ENCODE data around the gene WWOX. TPM values are rescaled to one million over a fixed set of nuclear protein-coding genes. Genes with fewer than 3 reads are reported as not detected.

The WWOX gene
- polyA plus RNA-seq, 1 donor from 2014 or later = 25.6 TPM

- no peak overlapping the region for H3K9ac ChIP-seq (ENCODE audit: low read length)
- H4K20me1 ChIP-seq (ENCODE audit: insufficient read depth) = no peaks in the 10 kb centered on the region
- TF ChIP-seq SMC3 (conservative IDR thresholded peaks at IDR 0.05; ENCODE audit: poor library complexity) (no peak), MXI1 (conservative IDR thresholded peaks at IDR 0.05; ENCODE audit: poor library complexity, severe bottlenecking) (no peak), TAF1 (IDR thresholded peaks at IDR 0.05; ENCODE audit: low read depth) (no peak), RAD21 (conservative IDR thresholded peaks at IDR 0.05) (no peak), EZH2 (IDR thresholded peaks at IDR 0.05; ENCODE audit: borderline replicate concordance, insufficient read depth, low read length, poor library complexity, severe bottlenecking) (no peak), POLR2AphosphoS5 (IDR thresholded peaks at IDR 0.05) (no peak), EP300 (conservative IDR thresholded peaks at IDR 0.05; ENCODE audit: poor library complexity, severe bottlenecking) (no peak), CTCF (IDR thresholded peaks at IDR 0.05; ENCODE audit: poor library complexity, severe bottlenecking) (no peak)
- TF ChIP-seq, protein P1, sequence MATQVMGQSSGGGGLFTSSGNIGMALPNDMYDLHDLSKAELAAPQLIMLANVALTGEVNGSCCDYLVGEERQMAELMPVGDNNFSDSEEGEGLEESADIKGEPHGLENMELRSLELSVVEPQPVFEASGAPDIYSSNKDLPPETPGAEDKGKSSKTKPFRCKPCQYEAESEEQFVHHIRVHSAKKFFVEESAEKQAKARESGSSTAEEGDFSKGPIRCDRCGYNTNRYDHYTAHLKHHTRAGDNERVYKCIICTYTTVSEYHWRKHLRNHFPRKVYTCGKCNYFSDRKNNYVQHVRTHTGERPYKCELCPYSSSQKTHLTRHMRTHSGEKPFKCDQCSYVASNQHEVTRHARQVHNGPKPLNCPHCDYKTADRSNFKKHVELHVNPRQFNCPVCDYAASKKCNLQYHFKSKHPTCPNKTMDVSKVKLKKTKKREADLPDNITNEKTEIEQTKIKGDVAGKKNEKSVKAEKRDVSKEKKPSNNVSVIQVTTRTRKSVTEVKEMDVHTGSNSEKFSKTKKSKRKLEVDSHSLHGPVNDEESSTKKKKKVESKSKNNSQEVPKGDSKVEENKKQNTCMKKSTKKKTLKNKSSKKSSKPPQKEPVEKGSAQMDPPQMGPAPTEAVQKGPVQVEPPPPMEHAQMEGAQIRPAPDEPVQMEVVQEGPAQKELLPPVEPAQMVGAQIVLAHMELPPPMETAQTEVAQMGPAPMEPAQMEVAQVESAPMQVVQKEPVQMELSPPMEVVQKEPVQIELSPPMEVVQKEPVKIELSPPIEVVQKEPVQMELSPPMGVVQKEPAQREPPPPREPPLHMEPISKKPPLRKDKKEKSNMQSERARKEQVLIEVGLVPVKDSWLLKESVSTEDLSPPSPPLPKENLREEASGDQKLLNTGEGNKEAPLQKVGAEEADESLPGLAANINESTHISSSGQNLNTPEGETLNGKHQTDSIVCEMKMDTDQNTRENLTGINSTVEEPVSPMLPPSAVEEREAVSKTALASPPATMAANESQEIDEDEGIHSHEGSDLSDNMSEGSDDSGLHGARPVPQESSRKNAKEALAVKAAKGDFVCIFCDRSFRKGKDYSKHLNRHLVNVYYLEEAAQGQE (IDR thresholded peaks at IDR 0.05; ENCODE audit: borderline replicate concordance) = no peak
- no peaks in the 10 kb centered on the region for H3K79me2 ChIP-seq (replicated peaks; ENCODE audit: insufficient read depth, low read length)
- no peak overlapping the region for H3K4me2 ChIP-seq (ENCODE audit: low read length)
- H3K27me3 ChIP-seq (ENCODE audit: insufficient read depth, low read depth, low read length) = no peaks in the 10 kb centered on the region
- H3K4me3 ChIP-seq (ENCODE audit: low read length) = no peak overlapping the region
- no peak overlapping the region for H2AFZ ChIP-seq (ENCODE audit: low read depth, low read length)
- no peaks in the 10 kb centered on the region for H3F3A ChIP-seq (ENCODE audit: insufficient read depth, low read length, poor library complexity, severe bottlenecking)
- H3K27ac ChIP-seq (ENCODE audit: low read length) = no peak overlapping the region
- H3K9me2 ChIP-seq (ENCODE audit: insufficient read depth, low read length) = no peaks in the 10 kb centered on the region
- no peaks in the 10 kb centered on the region for H3K9me3 ChIP-seq (ENCODE audit: low read length)
- H3K36me3 ChIP-seq (ENCODE audit: insufficient read depth, low read length) = no peaks in the 10 kb centered on the region
These were observed 453.3 kb downstream of the WWOX start for GRCh38 chr16:78552716-78553115.

DNA sequence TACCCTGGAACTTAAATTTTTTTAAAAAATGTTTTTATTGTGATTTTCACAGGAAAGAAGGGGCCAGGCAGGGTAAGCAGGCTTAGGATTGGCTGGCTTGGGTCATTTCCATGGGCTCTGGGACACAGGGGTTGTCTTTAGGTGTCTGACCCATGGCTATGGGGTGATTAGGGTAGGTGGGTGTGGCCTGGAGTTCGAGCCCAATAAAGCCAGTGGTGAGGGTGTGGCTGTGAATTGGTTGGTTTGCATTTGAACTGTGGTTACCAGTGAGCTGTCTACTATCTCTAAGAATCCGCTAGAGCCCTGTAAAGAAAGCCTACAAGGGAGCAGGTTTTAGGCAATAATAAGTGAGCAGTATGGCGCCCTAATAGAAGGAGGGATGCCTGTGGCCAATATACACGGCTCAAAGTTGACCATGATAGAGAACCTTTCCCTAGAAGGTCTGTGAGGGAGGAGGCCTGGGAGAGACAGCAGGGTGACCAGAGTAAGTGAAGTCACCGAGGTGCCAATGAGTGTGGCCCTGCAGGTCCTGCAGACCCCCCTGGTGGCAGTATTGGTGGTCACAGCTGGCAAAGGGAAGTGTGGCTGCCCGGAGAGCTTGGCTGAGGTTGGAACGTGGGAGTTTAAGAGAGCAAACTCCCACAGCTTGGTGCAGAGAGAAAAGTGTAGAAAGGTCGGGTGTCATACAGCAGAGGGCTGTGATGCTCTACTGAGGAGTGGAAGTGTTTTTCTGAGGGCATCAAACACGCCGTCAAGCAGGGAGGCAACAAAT lies 454.0 kb downstream of the WWOX start:
- Histone ChIP-seq H3K27me3 (ENCODE audit: insufficient read depth, low read depth, low read length) (no peaks in the 10 kb centered on the region), H3K9ac (ENCODE audit: low read length) (no peak overlapping the region), H3K27ac (ENCODE audit: low read length) (no peak overlapping the region), H3K9me3 (ENCODE audit: low read length) (no peaks in the 10 kb centered on the region), H2AFZ (ENCODE audit: low read depth, low read length) (no peak overlapping the region), H4K20me1 (ENCODE audit: insufficient read depth) (no peaks in the 10 kb centered on the region), H3K36me3 (ENCODE audit: insufficient read depth, low read length) (no peaks in the 10 kb centered on the region), H3K4me2 (ENCODE audit: low read length) (no peak overlapping the region), H3K79me2 (replicated peaks; ENCODE audit: insufficient read depth, low read length) (no peaks in the 10 kb centered on the region), H3K4me3 (ENCODE audit: low read length) (no peak overlapping the region), H3F3A (ENCODE audit: insufficient read depth, low read length, poor library complexity, severe bottlenecking) (no peaks in the 10 kb centered on the region), H3K9me2 (ENCODE audit: insufficient read depth, low read length) (no peaks in the 10 kb centered on the region)
- TF ChIP-seq RAD21 (conservative IDR thresholded peaks at IDR 0.05) = no peak
- no peak for TF ChIP-seq EP300 (conservative IDR thresholded peaks at IDR 0.05; ENCODE audit: poor library complexity, severe bottlenecking)
- TF ChIP-seq TAF1 (IDR thresholded peaks at IDR 0.05; ENCODE audit: low read depth) = no peak
- no peak for TF ChIP-seq POLR2AphosphoS5 (IDR thresholded peaks at IDR 0.05)
- TF ChIP-seq, protein P1 (IDR thresholded peaks at IDR 0.05; ENCODE audit: borderline replicate concordance) = no peak
- TF ChIP-seq SMC3 (conservative IDR thresholded peaks at IDR 0.05; ENCODE audit: poor library complexity) = no peak
- TF ChIP-seq EZH2 (IDR thresholded peaks at IDR 0.05; ENCODE audit: borderline replicate concordance, insufficient read depth, low read length, poor library complexity, severe bottlenecking) = no peak
- TF ChIP-seq CTCF (IDR thresholded peaks at IDR 0.05; ENCODE audit: poor library complexity, severe bottlenecking) = no peak
- TF ChIP-seq MXI1 (conservative IDR thresholded peaks at IDR 0.05; ENCODE audit: poor library complexity, severe bottlenecking) = no peak

Measured in neural cell (in vitro differentiated cells).